ENCODE results near the gene POLR1E. TPM values are rescaled to one million over a fixed set of nuclear protein-coding genes. Genes with fewer than 3 reads are reported as not detected.

POLR1E gene
- total RNA-seq, 2 donors from 2014 or later: 15.0 to 29.7 TPM

- DNase-seq (ENCODE audit: low spot score): no peak
- Histone ChIP-seq H3K9me3 (no peaks in the 10 kb centered on the region), H3K27ac (no peak overlapping the region), H3K36me3 (no peaks in the 10 kb centered on the region), H3K27me3 (replicated peaks; ENCODE audit: insufficient read depth) (no peaks in the 10 kb centered on the region), H3K4me3 (no peak overlapping the region), H3K4me1 (ENCODE audit: control insufficient read depth in 1 of 2, low read depth in 2 of 2) (no peaks in the 10 kb centered on the region)
- ATAC-seq (ENCODE audit: insufficient number of reproducible peaks, low FRiP score, low read depth): no peak
- no peak for TF ChIP-seq CTCF (IDR thresholded peaks at IDR 0.05)
Observed at GRCh38 chr9:37551468-37551867, 65.7 kb downstream of the POLR1E start.

- no peak for DNase-seq (ENCODE audit: low spot score)
- no peak overlapping the region for H3K4me3 ChIP-seq
- no peak for TF ChIP-seq CTCF (IDR thresholded peaks at IDR 0.05)
- H3K27ac ChIP-seq: no peak overlapping the region
- H3K4me1 ChIP-seq (ENCODE audit: control insufficient read depth in 1 of 2, low read depth in 2 of 2): no peaks in the 10 kb centered on the region
- H3K9me3 ChIP-seq: no peaks in the 10 kb centered on the region
- H3K36me3 ChIP-seq: no peaks in the 10 kb centered on the region
- no peaks in the 10 kb centered on the region for H3K27me3 ChIP-seq (replicated peaks; ENCODE audit: insufficient read depth)
- ATAC-seq (ENCODE audit: insufficient number of reproducible peaks, low FRiP score, low read depth): no peak
Observed at GRCh38 chr9:37551888-37552287, 66.1 kb downstream of the POLR1E start.

Other genes with a start within 250 kb of the POLR1E start
- gene GRHPR, start 63.3 kb upstream of the POLR1E start, total RNA-seq: 100 to 1,000 TPM; 111 to 156 TPM
- gene ZBTB5, start 20.5 kb upstream of the POLR1E start, total RNA-seq: 10 to 100 TPM in 1 of 2 donors, 1 to 10 TPM in 1; 8.3 to 15.0 TPM
- gene FBXO10, start 90.4 kb downstream of the POLR1E start, total RNA-seq: 10 to 100 TPM in 1 of 2 donors, 1 to 10 TPM in 1; 6.9 to 20.7 TPM
- gene TOMM5, start 106.6 kb downstream of the POLR1E start, total RNA-seq: 10 to 100 TPM; 48.3 to 78.7 TPM
- under 1 TPM in 1 of 2 donors, not detected in 1; 0.27 TPM for gene FRMPD1, start 165.0 kb downstream of the POLR1E start, total RNA-seq